Suprapubic skin (tissue), 4 donors: Measurements from ENCODE around the gene PIP4P1. TPM values are rescaled to one million over a fixed set of nuclear protein-coding genes. Genes with fewer than 3 reads are reported as not detected.
"Not testable (repeated sequence)": the region's sequence is repeated elsewhere in the genome, so short reads cannot be mapped to it uniquely, and the experiment has no call there.

ENCODE experiments used
- DNase-seq, 2 donors: peaks; one replicate each; pipeline ENCODE4 v3.0.0-alpha.2; 2019; ENCODE audit warnings: low spot score in 2 of 2
- H3K27ac ChIP-seq: fragments of 200-600 bp; sonication (generic); one replicate; pipeline ENCODE4 v1.5.1; 2019
- H3K27me3 ChIP-seq: fragments of 200-600 bp; sonication (generic); one replicate; pipeline ENCODE4 v1.5.1; 2019
- H3K36me3 ChIP-seq: fragments of 200-600 bp; sonication (generic); one replicate; pipeline ENCODE4 v1.5.1; 2019
- H3K4me1 ChIP-seq: fragments of 200-600 bp; sonication (generic); one replicate; pipeline ENCODE4 v1.5.1; 2019
- H3K4me3 ChIP-seq: fragments of 200-600 bp; sonication (generic); one replicate; pipeline ENCODE4 v1.5.1; 2019; ENCODE audit warnings: mild to moderate bottlenecking
- H3K9me3 ChIP-seq: fragments of 200-600 bp; sonication (generic); one replicate; pipeline ENCODE4 v1.5.1; 2019
- CTCF ChIP-seq, 2 donors: fragments of 200-600 bp in 1 of 2; fragments of 450-650 bp in 1 of 2; sonication (generic) in 1 of 2; IDR thresholded peaks; one replicate each; pipeline ENCODE4 v1.5.1; 2016 to 2019; ENCODE audit warnings: antibody characterized with exemption in 2 of 2, mild to moderate bottlenecking in 1 of 2, moderate library complexity in 1 of 2
- EP300 ChIP-seq: sonication (generic); formaldehyde crosslinking; IDR thresholded peaks from one replicate; pipeline ENCODE4 v1.6.1; 2017; ENCODE audit warnings: antibody characterized with exemption
- POLR2A ChIP-seq, 2 donors: fragments of 450-650 bp; IDR thresholded peaks; one replicate each; pipeline ENCODE4 v1.6.1; 2017; ENCODE audit warnings: antibody characterized with exemption in 2 of 2, mild to moderate bottlenecking in 2 of 2, moderate library complexity in 2 of 2
- POLR2AphosphoS5 ChIP-seq, 3 donors: sonication (generic); formaldehyde crosslinking; IDR thresholded peaks; one replicate each; pipeline ENCODE4 v1.6.1; 2017; ENCODE audit warnings: antibody characterized with exemption in 3 of 3
- WGBS: methylation state at CpG from one replicate; pipeline ENCODE4 v1.1.5; 2018; 5-methylcytosine and 5-hydroxymethylcytosine counted together
- total RNA-seq, 4 donors: library from RNA; depleted of rRNA; stranded (reverse); fragments of >200 nt; gene quantifications; one replicate each; pipeline ENCODE4 v1.1.0, GENCODE V29; 2016

Gene PIP4P1
- total RNA-seq, 4 donors from 2014 or later, result 23.7 to 36.5 (median 28.9) TPM

GRCh38 chr14:20455355-20456300 lies 5.6 kb downstream of the PIP4P1 start:
- Histone ChIP-seq H3K4me1 (peaks cover 35% of the 10 kb centered on the region), H3K9me3 (no peaks in the 10 kb centered on the region), H3K27ac (peak overlapping the region; percentile 92), H3K4me3 (peak overlapping the region; percentile 57), H3K27me3 (no peaks in the 10 kb centered on the region), H3K36me3 (peaks cover 43% of the 10 kb centered on the region)
- peak in 1 of 2 donors; percentile 78 for DNase-seq
- TF ChIP-seq CTCF (IDR thresholded peaks at IDR 0.05) (no peak), EP300 (no peak), POLR2AphosphoS5 (IDR thresholded peaks at IDR 0.05) (no peak)
- WGBS, result 1% methylated on average over 39 of the region's 39 CpGs

- DNase-seq, result peak; percentile 100
- Histone ChIP-seq H3K9me3 (no peaks in the 10 kb centered on the region), H3K27me3 (no peaks in the 10 kb centered on the region), H3K4me1 (peaks cover 27% of the 10 kb centered on the region), H3K4me3 (peak within 1 kb of the TSS; percentile 57), H3K36me3 (peaks cover 52% of the 10 kb centered on the region), H3K27ac (peak within 1 kb of the TSS; percentile 92)
- WGBS, result 0% methylated on average over 26 of the region's 56 CpGs
- no peak for TF ChIP-seq EP300
- peak; percentile 20 to 69 for TF ChIP-seq POLR2A (IDR thresholded peaks at IDR 0.05)
- peak; percentile 53 to 81 (median 61) for TF ChIP-seq POLR2AphosphoS5 (IDR thresholded peaks at IDR 0.05)
- no peak for TF ChIP-seq CTCF (IDR thresholded peaks at IDR 0.05)
Measured at GRCh38 chr14:20454516-20455354, 6.5 kb downstream of the PIP4P1 start, which contains the start of the genes APEX1 and OSGEP. APEX1 (plus strand) TSS chr14:20455226; CDS start chr14:20455646, 420 bp downstream. OSGEP (minus strand) TSS chr14:20454812; CDS start chr14:20454683, 129 bp downstream.

- not testable (repeated sequence) for H3K9me3 ChIP-seq, H3K4me3 ChIP-seq, H3K27ac ChIP-seq, H3K27me3 ChIP-seq
- Histone ChIP-seq H3K36me3 (peaks cover 57% of the 10 kb centered on the region), H3K4me1 (peaks cover 26% of the 10 kb centered on the region)
- WGBS, result 95% methylated on average over 8 of the region's 8 CpGs
- DNase-seq, result peak in 1 of 2 donors; percentile 7
Measured at GRCh38 chr14:20452831-20453230, 8.4 kb downstream of the PIP4P1 start.

- Histone ChIP-seq H3K4me1 (no peaks in the 10 kb centered on the region), H3K27me3 (no peaks in the 10 kb centered on the region), H3K4me3 (no peak overlapping the region), H3K9me3 (no peaks in the 10 kb centered on the region), H3K27ac (no peak overlapping the region), H3K36me3 (peaks cover 68% of the 10 kb centered on the region)
- TF ChIP-seq POLR2AphosphoS5 (IDR thresholded peaks at IDR 0.05), result no peak
- TF ChIP-seq CTCF (IDR thresholded peaks at IDR 0.05), result no peak
- TF ChIP-seq EP300, result no peak
- 96% methylated on average over 5 of the region's 5 CpGs for WGBS
- peak in 1 of 2 donors; percentile 5 for DNase-seq
Measured at GRCh38 chr14:20446889-20447288, 14.3 kb downstream of the PIP4P1 start.

GRCh38 chr14:20443650-20444049 lies 17.6 kb downstream of the PIP4P1 start:
- not testable (repeated sequence) for H3K9me3 ChIP-seq, H3K27me3 ChIP-seq, H3K4me3 ChIP-seq, DNase-seq, H3K4me1 ChIP-seq, H3K27ac ChIP-seq
- WGBS, result 62% methylated on average over 4 of the region's 4 CpGs
- peaks cover 36% of the 10 kb centered on the region for H3K36me3 ChIP-seq

- Histone ChIP-seq H3K4me3 (no peak overlapping the region), H3K9me3 (no peaks in the 10 kb centered on the region), H3K27me3 (no peaks in the 10 kb centered on the region), H3K27ac (no peak overlapping the region), H3K4me1 (peaks cover 2% of the 10 kb centered on the region), H3K36me3 (peaks cover 14% of the 10 kb centered on the region)
- DNase-seq, result no peak
- 88% methylated on average over 2 of the region's 2 CpGs for WGBS
- TF ChIP-seq POLR2A (IDR thresholded peaks at IDR 0.05) (no peak), EP300 (no peak), CTCF (IDR thresholded peaks at IDR 0.05) (no peak), POLR2AphosphoS5 (IDR thresholded peaks at IDR 0.05) (no peak)
Measured at GRCh38 chr14:20441461-20441860, 19.8 kb downstream of the PIP4P1 start.
